ENCODE results near the gene CD226. TPM values are rescaled to one million over a fixed set of nuclear protein-coding genes. Genes with fewer than 3 reads are reported as not detected.
A peak's percentile ranks its signal among the peaks of the same experiment; 100 is the strongest.

CD226 gene
- total and polyA plus RNA-seq, 8 donors = under 0.01 to 10.5 (median 0.89) TPM; not detected in 1

DNA sequence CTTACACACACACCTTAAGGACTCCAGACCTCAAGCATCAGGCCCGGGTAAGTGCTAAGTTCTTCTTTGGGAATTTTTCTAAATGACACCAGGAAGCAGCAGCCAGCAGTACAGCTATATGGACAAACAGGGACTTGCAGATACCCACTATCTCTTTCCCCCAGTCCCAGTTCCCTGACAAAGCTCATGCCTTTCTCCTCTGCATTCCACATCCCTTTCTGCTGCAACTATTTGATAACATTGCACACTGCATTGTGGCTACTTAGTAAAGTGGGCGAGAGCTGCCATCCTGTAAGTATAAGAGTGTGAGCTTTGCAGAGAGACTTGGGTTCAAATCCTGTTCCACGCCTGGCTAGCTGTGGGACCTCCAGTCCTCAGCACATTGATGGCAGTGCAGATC lies 14.0 kb upstream of the CD226 start:
- WGBS, 5 donors = 92 to 100% (median 93%) methylated on average over 3 of the region's 3 CpGs
- H3K9me3 ChIP-seq = no peaks in the 10 kb centered on the region
- intact Hi-C loops (cut with DNase I; ENCODE audit: low total_unique reads) = no loop called here
- H3K4me1 ChIP-seq = no peaks in the 10 kb centered on the region
- TF ChIP-seq EP300 (IDR thresholded peaks at IDR 0.05) = no peak
- no peak overlapping the region for H3K27ac ChIP-seq
- H3K36me3 ChIP-seq = no peaks in the 10 kb centered on the region
- DNase-seq = no peak
- no peaks in the 10 kb centered on the region for H3K27me3 ChIP-seq
- no peak overlapping the region for H3K4me3 ChIP-seq

DNA sequence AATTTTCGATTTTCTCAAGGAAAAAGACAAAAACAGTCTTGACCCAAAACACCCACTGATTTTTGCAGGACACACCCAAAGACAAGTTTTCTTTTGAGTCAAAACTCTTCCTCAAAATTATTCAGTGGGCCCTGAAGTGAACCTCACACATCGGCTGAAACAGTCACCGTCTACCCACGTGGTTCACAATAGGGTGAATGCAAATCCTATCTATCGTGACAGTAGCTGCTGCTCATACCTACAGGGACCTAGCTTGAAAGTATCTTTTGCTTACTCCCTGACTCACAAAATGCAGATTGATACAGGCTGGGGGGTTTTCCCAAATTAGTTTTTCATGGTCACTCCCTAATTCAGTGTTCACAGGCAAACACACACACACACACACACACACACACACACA lies 10.7 kb upstream of the CD226 start:
- H3K9me3 ChIP-seq = no peaks in the 10 kb centered on the region
- H3K27me3 ChIP-seq = no peaks in the 10 kb centered on the region
- no peak for TF ChIP-seq EP300 (IDR thresholded peaks at IDR 0.05)
- no peak for TF ChIP-seq POLR2AphosphoS5 (IDR thresholded peaks at IDR 0.05)
- no peak for TF ChIP-seq POLR2A (IDR thresholded peaks at IDR 0.05)
- TF ChIP-seq, protein P1, sequence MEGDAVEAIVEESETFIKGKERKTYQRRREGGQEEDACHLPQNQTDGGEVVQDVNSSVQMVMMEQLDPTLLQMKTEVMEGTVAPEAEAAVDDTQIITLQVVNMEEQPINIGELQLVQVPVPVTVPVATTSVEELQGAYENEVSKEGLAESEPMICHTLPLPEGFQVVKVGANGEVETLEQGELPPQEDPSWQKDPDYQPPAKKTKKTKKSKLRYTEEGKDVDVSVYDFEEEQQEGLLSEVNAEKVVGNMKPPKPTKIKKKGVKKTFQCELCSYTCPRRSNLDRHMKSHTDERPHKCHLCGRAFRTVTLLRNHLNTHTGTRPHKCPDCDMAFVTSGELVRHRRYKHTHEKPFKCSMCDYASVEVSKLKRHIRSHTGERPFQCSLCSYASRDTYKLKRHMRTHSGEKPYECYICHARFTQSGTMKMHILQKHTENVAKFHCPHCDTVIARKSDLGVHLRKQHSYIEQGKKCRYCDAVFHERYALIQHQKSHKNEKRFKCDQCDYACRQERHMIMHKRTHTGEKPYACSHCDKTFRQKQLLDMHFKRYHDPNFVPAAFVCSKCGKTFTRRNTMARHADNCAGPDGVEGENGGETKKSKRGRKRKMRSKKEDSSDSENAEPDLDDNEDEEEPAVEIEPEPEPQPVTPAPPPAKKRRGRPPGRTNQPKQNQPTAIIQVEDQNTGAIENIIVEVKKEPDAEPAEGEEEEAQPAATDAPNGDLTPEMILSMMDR (IDR thresholded peaks at IDR 0.05) = no peak
- no peak overlapping the region for H3K27ac ChIP-seq
- H3K4me1 ChIP-seq = no peaks in the 10 kb centered on the region
- no peaks in the 10 kb centered on the region for H3K36me3 ChIP-seq
- no peak for DNase-seq
- 80 to 95% (median 89%) methylated on average over 5 of the region's 5 CpGs for WGBS, 5 donors
- intact Hi-C loops (cut with DNase I; ENCODE audit: low total_unique reads) = no loop called here
- H3K4me3 ChIP-seq = no peak overlapping the region

DNA sequence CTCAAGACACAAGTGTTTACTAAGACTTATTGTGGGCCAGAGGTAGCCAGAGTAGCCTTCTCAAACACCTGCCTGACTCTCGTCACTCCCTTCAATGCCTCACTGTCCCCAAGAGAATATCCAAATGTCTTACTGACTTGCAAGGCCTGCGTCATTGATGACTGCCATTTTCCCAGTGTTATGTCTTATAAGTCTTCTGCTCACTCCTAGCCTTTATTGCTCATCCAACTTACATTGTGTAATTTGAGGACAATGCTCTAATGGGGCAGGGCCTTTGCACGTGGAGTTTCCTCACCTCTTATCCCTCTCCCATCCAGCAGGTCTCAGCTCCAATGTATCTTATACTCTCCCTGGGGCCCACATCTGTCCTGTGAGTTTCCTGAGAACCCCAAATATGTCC lies 10.1 kb upstream of the CD226 start:
- H3K36me3 ChIP-seq = no peaks in the 10 kb centered on the region
- 82 to 98% (median 86%) methylated on average over 3 of the region's 3 CpGs for WGBS, 5 donors
- no peaks in the 10 kb centered on the region for H3K9me3 ChIP-seq
- no peaks in the 10 kb centered on the region for H3K27me3 ChIP-seq
- no peaks in the 10 kb centered on the region for H3K4me1 ChIP-seq
- H3K4me3 ChIP-seq = no peak overlapping the region
- TF ChIP-seq POLR2A (IDR thresholded peaks at IDR 0.05) (no peak), EP300 (IDR thresholded peaks at IDR 0.05) (no peak), POLR2AphosphoS5 (IDR thresholded peaks at IDR 0.05) (no peak)
- TF ChIP-seq, protein P1 (IDR thresholded peaks at IDR 0.05) = no peak
- DNase-seq = no peak
- intact Hi-C loops (cut with DNase I; ENCODE audit: low total_unique reads) = no loop called here
- no peak overlapping the region for H3K27ac ChIP-seq

DNA sequence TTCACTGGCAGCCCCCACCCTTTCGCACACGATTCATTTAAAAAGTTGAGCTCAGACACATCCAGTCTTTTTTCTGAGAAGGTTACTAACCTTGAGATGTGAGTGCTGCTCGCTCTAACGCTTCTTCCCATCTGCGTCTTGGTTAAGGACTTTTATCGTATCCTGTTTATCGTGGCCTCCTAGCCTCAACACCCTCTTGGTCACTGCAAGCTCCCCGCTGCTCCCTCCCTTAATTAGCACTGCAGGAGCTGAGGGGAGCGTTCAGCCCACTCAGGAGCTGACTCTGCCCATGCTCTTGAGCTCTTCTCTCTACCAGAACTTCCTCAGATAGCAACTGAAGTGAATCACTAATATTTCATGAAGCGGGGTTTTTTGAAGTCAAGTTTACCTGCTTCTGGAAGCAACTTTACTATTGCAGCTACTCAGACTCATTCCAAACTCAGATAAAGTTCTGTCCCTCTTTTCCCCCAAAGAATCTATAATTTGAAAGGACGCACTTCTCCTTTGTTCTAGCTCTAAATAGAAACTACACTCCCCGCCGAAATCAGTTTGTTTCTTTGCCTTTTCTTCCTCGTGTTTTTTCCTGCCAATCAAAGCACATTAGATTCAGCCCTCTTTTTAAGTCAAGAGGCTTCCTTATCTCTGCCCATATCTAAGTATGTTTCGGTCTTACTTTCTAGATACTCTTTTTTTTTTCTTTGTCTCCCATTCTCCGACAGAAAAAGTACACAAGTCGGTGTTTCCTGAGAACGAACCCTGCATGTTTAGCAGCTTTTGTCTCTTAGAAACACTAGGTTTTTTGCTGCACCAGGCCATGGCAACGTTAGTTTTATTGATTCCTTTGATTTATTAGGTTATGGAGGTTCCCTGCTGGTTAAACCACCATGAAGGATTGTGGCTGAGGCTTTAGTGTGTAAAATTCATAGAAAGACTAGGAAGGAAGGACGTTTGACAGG lies 9.3 kb upstream of the CD226 start:
- intact Hi-C loops (cut with DNase I; ENCODE audit: low total_unique reads) = no loop called here
- no peaks in the 10 kb centered on the region for H3K36me3 ChIP-seq
- H3K27me3 ChIP-seq = no peaks in the 10 kb centered on the region
- DNase-seq = no peak
- no peaks in the 10 kb centered on the region for H3K9me3 ChIP-seq
- no peak overlapping the region for H3K4me3 ChIP-seq
- no peaks in the 10 kb centered on the region for H3K4me1 ChIP-seq
- TF ChIP-seq EP300 (IDR thresholded peaks at IDR 0.05) (no peak), POLR2AphosphoS5 (IDR thresholded peaks at IDR 0.05) (no peak), POLR2A (IDR thresholded peaks at IDR 0.05) (no peak)
- TF ChIP-seq, protein P1 (IDR thresholded peaks at IDR 0.05) = no peak
- WGBS, 5 donors = 42 to 61% (median 54%) methylated on average over 20 of the region's 20 CpGs
- peak overlapping the region in 2 of 5 donors; percentile 22 to 40 for H3K27ac ChIP-seq

DNA sequence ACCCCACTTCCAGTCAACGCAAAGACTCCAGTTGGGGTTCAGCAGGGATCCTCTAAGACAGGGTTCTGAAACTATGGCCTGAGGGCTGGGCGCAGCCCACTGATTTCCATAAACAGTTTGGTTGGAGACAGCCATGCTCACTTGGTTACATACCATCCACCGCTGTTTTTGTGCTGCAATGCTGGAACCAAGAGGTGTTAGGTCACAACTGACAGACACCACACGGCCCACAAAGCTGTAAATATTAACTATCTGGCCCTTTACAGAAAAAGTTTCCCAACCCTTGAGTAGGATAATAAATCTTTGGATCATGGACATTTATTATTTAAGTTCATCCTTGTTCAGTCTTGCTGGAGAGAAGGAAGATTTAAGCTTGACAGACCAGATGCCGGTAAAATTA lies 8.4 kb upstream of the CD226 start:
- intact Hi-C loops (cut with DNase I; ENCODE audit: low total_unique reads) = no loop called here
- 77 to 87% (median 81%) methylated on average over 5 of the region's 5 CpGs for WGBS, 5 donors
- H3K4me3 ChIP-seq = no peak overlapping the region
- TF ChIP-seq, protein P1 (IDR thresholded peaks at IDR 0.05) = no peak
- TF ChIP-seq POLR2A (IDR thresholded peaks at IDR 0.05) (no peak), POLR2AphosphoS5 (IDR thresholded peaks at IDR 0.05) (no peak), EP300 (IDR thresholded peaks at IDR 0.05) (no peak)
- peak overlapping the region in 1 of 5 donors; percentile 40 for H3K27ac ChIP-seq
- H3K4me1 ChIP-seq = no peaks in the 10 kb centered on the region
- no peak for DNase-seq
- H3K36me3 ChIP-seq = no peaks in the 10 kb centered on the region
- no peaks in the 10 kb centered on the region for H3K27me3 ChIP-seq
- H3K9me3 ChIP-seq = no peaks in the 10 kb centered on the region

Measured in stomach (tissue), 9 donors.